Astrocyte (in vitro differentiated cells and primary cell): ENCODE data around the gene ASCL2.

Experiments
- EZH2 ChIP-seq: IDR thresholded peaks from 2 replicates; pipeline ENCODE4 v1.6.1; 2012; ENCODE audit warnings: mild to moderate bottlenecking, low read length, inconsistent platforms; ENCODE audit not compliant: insufficient read depth
- TF ChIP-seq, protein P1 (sequence below): IDR thresholded peaks from 2 replicates; pipeline ENCODE4 v1.5.1; 2011; ENCODE audit warnings: low read depth, mild to moderate bottlenecking, inconsistent platforms, low read length, moderate library complexity; ENCODE audit not compliant: insufficient read depth

DNA sequence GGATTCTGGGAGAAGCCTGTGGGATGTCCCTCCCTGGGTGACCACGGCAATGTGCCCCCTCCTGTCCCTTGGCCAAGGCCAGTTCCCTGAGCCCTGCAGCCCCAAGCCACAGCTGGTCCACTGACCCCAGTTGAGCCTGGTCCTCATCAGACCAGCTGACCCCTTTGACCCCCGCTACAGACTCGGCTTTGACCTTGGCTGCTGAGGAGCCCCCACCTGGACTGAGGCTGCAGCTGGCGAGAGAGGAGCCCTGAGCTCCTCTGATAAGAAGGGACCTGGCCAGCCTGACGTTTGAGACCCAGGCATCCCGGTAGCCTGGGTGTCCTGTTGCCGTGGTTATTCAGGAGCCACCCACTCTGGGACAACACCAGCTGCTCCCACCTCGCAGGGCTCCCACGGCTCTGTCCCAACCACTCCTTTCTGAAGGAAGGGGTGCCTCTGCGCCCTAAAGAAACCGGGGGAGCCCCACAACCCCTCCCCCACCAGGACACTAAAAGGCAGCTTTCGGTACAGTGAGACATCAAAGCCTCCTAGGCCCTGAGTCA, 3.0 kb downstream of the ASCL2 start:
- TF ChIP-seq, protein P1, sequence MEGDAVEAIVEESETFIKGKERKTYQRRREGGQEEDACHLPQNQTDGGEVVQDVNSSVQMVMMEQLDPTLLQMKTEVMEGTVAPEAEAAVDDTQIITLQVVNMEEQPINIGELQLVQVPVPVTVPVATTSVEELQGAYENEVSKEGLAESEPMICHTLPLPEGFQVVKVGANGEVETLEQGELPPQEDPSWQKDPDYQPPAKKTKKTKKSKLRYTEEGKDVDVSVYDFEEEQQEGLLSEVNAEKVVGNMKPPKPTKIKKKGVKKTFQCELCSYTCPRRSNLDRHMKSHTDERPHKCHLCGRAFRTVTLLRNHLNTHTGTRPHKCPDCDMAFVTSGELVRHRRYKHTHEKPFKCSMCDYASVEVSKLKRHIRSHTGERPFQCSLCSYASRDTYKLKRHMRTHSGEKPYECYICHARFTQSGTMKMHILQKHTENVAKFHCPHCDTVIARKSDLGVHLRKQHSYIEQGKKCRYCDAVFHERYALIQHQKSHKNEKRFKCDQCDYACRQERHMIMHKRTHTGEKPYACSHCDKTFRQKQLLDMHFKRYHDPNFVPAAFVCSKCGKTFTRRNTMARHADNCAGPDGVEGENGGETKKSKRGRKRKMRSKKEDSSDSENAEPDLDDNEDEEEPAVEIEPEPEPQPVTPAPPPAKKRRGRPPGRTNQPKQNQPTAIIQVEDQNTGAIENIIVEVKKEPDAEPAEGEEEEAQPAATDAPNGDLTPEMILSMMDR: no peak
- no peak for TF ChIP-seq EZH2
